ENCODE results near the gene KRTAP20-1.

The KRTAP20-1 gene

GRCh38 chr21:30616125-30616524, at the start of gene KRTAP20-1:
TSS of gene KRTAP20-1 (plus strand) at chr21:30616425. CDS start at chr21:30616455, 30 bp downstream.
- DNase-seq, result no peak

- no peak for DNase-seq
Measured at GRCh38 chr21:30567617-30568016, 48.6 kb upstream of the KRTAP20-1 start.

DNA sequence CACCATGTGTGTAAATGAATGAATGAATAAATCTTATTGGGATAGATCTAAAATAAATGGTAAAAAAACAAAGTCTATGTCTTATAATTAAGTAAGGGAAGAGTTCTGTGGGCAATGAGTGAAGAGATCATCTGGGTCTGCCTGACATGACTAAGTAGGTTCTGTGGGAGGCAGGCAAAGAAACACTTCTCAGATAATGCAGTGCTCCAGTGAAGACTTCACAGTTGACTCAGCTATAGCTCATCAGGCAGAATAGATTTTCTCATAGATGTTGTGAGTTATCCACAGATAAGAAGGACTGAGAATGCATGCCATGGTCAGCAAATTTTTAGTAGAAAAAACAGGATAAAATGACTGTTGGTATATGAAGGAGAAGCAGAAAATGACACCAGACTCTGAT, 38.5 kb upstream of the KRTAP20-1 start:
- no peak for DNase-seq

DNA sequence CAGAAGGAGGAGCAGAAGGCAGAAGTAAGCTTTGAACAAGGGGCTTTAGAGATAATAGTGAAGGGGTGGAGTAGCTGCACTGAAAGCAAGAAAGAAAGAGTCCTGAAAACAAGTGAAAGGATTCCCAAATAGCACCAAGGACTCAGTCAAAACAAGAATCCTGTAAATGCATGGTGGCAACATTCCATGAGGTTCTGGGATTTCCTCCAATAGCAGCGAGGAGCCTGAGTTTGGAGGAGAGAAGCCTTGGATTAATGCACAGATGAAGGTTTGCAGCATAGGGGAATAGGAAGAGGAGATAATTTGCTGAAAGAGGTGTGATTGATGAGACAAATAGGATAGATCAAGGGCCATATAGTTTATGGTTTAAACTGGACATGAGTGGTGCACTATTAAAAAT, 36.9 kb upstream of the KRTAP20-1 start:
- DNase-seq, result no peak

GRCh38 chr21:30580132-30580531, 36.1 kb upstream of the KRTAP20-1 start:
- no peak for DNase-seq

DNA sequence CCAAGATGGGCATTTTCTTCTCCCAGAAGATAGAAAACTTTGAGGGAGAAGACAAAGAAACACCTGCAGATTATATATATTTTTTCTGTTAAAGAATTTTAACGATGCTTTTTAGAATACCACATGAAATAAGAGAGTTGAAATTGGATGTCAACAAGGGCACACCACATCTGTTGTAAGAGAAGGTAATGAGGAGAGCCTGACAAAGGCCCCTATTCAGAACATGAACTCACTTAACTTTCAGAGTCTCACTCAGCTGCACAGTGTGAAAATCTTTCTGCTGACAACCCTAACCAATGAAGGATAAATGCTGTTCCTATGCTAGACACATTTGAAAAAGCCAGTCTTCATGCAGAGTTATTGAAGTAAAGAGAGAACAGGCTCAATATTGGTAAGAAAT, 33.4 kb upstream of the KRTAP20-1 start:
- DNase-seq, result no peak

- no peak for DNase-seq
Measured at GRCh38 chr21:30590297-30590696, 25.9 kb upstream of the KRTAP20-1 start, which contains the start of gene KRTAP22-2. TSS of gene KRTAP22-2 (minus strand) at chr21:30590397.

DNA sequence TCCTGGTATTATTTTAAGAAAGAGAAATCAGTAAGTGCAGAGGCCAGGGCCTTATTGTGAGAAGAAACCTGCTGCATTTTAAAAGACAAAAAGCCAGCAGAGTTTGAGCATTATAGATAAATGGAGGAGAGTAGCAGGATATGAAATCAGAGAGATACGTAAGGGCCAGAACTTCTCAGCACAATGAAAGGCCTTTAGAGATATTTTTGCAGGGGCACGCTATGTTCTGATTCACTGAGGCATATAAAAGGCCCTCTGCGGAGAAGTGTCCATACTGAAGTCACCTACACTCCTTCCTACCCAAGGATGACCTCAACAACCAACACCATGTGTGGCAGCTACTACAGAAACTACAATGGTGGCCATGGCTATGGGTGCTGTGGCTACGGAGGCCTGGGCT, 24.1 kb upstream of the KRTAP20-1 start, which contains the start of gene KRTAP6-3:
TSS of gene KRTAP6-3 (plus strand) at position 301 of the 400 bp plus-strand sequence. CDS start at position 307, 6 bp downstream.
- DNase-seq, result no peak

DNA sequence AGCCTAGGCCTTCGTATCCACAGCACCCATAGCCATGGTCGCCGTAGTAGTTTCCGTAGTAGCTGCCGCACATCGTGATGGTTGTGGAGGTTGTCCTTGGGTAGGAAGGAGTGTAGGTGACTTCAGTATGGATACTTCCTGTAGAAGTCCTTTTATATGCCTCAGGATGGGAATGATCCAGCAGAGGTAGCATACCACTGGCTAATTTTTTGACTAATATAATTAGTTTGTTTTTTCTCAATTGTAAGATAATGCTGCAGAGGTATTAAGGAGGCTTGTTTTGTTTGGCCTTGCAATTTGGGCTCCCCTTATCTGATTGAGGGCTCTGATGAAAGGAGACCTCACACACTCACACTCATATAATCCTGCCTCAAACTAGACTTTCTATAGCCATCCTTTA, 17.4 kb upstream of the KRTAP20-1 start, which contains the start of gene KRTAP6-2:
TSS of gene KRTAP6-2 (minus strand) at position 101 of the 400 bp plus-strand sequence. CDS start at position 73, 28 bp downstream.
- DNase-seq, result no peak

DNA sequence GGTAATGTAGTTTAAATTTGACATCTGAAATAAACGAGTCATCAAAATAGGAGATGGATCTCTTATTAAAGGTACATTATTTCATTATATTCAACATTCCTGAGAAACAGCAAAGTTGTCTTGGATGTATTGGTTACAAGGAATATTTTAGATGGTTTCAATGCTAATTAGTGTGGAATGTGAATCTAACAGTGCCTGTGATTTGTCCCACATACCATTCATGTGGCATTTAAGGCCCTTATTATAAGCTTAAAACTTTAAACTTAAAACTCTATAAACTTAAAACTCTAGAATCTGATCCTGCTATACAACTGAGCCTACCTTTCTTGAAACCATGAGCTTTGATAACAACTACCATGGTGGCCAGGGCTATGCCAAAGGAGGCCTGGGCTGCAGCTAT, 15.4 kb upstream of the KRTAP20-1 start, which contains the start of gene KRTAP22-1:
TSS of gene KRTAP22-1 (plus strand) at position 301 of the 400 bp plus-strand sequence.
- no peak for DNase-seq

DNA sequence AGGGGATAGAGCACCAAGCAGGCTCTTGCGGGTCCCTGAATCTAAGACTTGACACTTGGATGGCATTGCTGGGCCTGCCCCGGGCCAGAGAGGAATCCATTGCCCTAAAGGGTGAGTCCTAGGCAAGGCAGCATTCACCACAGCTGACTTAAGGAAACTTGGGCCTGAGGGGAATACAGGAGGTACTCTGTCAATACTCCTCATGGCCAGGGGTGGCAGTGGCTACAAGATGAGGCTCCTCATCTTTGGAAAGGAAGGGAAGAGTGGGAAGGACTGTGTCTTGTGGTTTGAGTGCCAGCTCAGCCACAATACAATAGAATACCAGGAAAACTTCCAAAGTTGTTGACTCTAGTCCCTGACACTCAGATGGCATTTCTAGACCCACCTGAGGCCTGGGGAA, 10.3 kb upstream of the KRTAP20-1 start:
- DNase-seq, result no peak

- DNase-seq, result no peak
Measured at GRCh38 chr21:30612132-30612531, 4.1 kb upstream of the KRTAP20-1 start.

DNA sequence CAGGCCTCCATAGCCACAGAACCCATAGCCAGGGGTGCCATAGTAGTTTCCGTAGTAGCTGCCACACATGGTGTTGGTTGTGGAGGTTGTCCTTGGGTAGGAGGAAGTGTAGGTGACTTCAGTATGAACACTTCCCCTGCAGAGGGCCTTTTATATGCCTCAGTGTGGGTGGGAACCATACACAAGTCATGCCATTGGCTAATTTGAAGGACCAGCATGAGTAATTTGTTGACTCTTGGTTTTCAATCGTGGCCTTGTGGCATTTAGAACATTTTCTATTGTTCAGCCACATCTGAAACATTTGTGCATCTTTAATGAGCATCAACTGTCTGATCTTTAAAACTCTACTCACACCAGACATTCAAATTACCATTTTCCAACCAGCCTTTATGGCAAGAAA, 2.4 kb upstream of the KRTAP20-1 start, which contains the start of gene KRTAP6-1:
TSS of gene KRTAP6-1 (minus strand) at position 95 of the 400 bp plus-strand sequence. CDS start at position 69, 26 bp downstream.
- no peak for DNase-seq

DNA sequence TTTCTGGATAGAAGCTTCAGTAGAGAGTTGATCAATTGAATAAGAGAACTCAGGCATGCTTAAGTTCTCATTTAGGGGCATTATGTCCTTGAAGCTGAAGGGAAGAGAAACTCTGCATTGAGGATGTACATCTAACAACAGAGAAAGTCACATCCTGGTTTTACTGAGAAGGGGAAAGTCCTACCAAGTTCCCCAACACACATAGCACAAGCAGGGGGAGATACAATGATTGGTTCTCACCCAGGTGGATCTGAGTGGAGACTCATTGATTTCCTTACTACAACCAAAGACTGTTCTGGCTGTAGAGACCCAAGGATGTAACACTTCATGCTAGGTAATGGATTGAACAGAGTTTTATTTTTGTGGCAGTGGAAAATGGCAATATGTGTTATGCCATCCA, 1.0 kb upstream of the KRTAP20-1 start:
- DNase-seq, result no peak

DNA sequence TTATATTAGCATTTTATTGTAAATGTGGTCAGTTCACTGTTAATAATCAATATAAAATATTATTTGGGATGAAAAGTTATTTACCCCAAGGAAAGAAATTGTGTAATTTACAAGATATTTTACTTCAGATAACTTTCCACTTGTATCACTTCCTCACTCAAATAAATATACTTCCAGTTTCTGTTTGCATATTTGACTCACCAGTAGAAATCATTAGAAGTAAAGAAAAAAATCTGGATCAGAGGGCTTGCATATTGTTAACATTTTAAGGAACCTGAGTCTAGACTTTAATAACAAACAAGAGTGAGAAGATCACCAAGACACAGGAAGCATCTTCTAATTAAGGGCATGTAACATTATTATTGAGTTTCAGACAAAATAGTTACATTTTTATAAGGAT, 3.9 kb downstream of the KRTAP20-1 start:
- no peak for DNase-seq

DNA sequence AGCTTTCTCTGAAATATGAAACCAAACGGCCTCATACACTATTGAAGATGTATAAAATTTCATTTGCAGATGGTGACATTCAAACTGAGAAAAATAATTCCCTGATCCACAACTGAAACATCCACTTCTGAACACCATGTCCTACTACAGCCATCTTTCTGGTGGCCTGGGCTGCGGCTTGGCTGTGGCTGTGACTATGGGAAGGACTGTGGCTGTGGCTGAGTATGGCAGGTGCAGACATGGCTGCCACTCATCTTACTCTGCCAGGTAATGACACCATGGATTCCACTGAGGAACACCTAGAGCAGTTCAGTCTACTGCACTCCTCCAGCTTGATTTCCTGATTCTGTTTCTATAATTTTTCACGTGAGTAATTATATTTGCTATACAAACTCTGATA, 4.3 kb downstream of the KRTAP20-1 start, which contains the start of gene KRTAP20-4:
TSS of gene KRTAP20-4 (plus strand) at position 106 of the 400 bp plus-strand sequence.
- no peak for DNase-seq

DNA sequence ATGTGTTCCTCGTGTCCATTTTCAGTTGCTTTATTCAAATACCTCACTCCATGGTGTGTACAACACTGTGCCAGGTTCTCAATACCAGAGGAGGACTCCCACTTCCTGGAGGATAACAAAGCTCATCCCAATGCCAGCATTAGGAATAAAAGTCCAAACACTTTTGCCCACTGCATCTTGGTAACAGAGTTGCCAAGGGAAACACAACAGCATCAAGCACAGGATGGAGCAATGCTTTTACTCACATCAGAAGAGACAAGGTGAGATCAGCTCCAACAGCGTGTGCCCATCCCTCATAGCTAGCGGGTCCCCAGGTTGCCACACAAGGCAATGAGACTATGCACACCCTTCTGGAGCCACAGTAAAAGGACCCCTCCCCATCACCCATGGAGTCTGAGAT, 7.1 kb downstream of the KRTAP20-1 start:
- no peak for DNase-seq

- DNase-seq, result no peak
Measured at GRCh38 chr21:30625449-30626165, 9.4 kb downstream of the KRTAP20-1 start.

DNA sequence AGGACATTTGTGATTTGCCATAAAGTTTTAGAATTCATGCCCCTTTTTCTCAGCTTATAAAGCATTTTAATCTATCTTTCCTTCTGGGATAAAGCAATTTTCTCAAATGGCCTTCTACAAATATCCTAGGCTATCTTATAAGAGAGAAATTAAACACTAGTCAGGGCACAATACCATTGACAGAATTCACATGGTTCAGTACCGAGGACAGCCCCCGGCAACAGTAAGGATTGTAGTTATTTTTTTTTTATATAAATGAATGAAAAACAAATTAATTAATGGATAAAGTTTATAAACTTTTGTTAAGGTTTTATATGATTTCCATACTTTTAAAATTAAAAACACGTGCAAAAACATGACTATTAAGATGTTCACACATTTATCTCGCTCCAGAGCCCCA, 11.9 kb downstream of the KRTAP20-1 start:
- no peak for DNase-seq

- DNase-seq, result no peak
Measured at GRCh38 chr21:30629200-30629599, 13.0 kb downstream of the KRTAP20-1 start.

- DNase-seq, result no peak
Measured at GRCh38 chr21:30634906-30635305, 18.7 kb downstream of the KRTAP20-1 start, which contains the start of gene KRTAP20-2. TSS of gene KRTAP20-2 (plus strand) at chr21:30635206. CDS start at chr21:30635264, 58 bp downstream.

GRCh38 chr21:30638686-30639085, 22.5 kb downstream of the KRTAP20-1 start:
- no peak for DNase-seq

- no peak for DNase-seq
Measured at GRCh38 chr21:30642564-30642963, 26.3 kb downstream of the KRTAP20-1 start, which contains the start of gene KRTAP20-3. TSS of gene KRTAP20-3 (plus strand) at chr21:30642864.

GRCh38 chr21:30646904-30647414, 30.7 kb downstream of the KRTAP20-1 start:
- no peak for DNase-seq
